ENCODE data around the gene SLC39A6. TPM values are rescaled to one million over a fixed set of nuclear protein-coding genes. Genes with fewer than 3 reads are reported as not detected.
A peak's percentile ranks its signal among the peaks of the same experiment; 100 is the strongest.
"Not testable (repeated sequence)": the region's sequence is repeated elsewhere in the genome, so short reads cannot be mapped to it uniquely, and the experiment has no call there.

The SLC39A6 gene
- total RNA-seq, 1 donor from 2014 or later, result 13.4 TPM

- intact Hi-C loops (cut with micrococcal nuclease), result no loop called here
- no peak for ATAC-seq
- DNase-seq, result no peak
Measured at GRCh38 chr18:36074435-36074834, 54.7 kb downstream of the SLC39A6 start.

- no peak for DNase-seq
- intact Hi-C loops (cut with micrococcal nuclease), result no loop called here
- no peak for ATAC-seq
Measured at GRCh38 chr18:36073676-36074075, 55.5 kb downstream of the SLC39A6 start.

DNA sequence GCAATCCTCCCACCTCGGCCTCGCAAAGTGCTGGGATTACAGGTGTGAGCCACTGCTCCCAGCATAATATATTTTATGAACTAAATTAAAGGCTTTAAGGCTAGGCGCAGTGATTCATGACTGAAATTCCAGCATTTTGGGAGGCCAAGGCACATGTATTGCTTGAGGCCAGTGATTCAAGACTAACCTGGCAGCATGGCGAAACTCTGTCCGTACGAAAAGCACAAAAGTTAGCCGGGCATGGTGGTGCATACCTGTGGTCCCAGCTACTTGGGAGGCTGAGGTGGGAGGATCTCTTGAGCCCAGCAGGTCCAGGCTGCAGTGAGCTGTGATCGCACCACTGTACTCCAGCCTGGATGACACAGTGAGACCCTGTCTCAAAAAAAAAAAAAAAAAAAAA, 56.7 kb downstream of the SLC39A6 start:
- ATAC-seq; DNase-seq; intact Hi-C loops (cut with micrococcal nuclease): not testable (repeated sequence)

- DNase-seq, result peak; percentile 99
- ATAC-seq, result peak; percentile 98
- intact Hi-C loops (cut with micrococcal nuclease), result no loop called here
Measured at GRCh38 chr18:36067055-36067957, 61.8 kb downstream of the SLC39A6 start, which contains the start of gene RPRD1A. Gene RPRD1A, minus strand, starts transcription at chr18:36067559. Its CDS starts 155 bp downstream, at chr18:36067404.

- ATAC-seq (no peak), DNase-seq (no peak)
- intact Hi-C loops (cut with micrococcal nuclease), result no loop called here
Measured at GRCh38 chr18:36066686-36067054, 62.5 kb downstream of the SLC39A6 start.

- ATAC-seq (no peak), DNase-seq (no peak)
- intact Hi-C loops (cut with micrococcal nuclease), result no loop called here
Measured at GRCh38 chr18:36066001-36066400, 63.1 kb downstream of the SLC39A6 start.

GRCh38 chr18:36064809-36065079, 64.4 kb downstream of the SLC39A6 start:
- DNase-seq; intact Hi-C loops (cut with micrococcal nuclease); ATAC-seq: not testable (repeated sequence)

- ATAC-seq (no peak), DNase-seq (peak; percentile 23)
- intact Hi-C loops (cut with micrococcal nuclease), result no loop called here
Measured at GRCh38 chr18:36064027-36064808, 64.9 kb downstream of the SLC39A6 start.

DNA sequence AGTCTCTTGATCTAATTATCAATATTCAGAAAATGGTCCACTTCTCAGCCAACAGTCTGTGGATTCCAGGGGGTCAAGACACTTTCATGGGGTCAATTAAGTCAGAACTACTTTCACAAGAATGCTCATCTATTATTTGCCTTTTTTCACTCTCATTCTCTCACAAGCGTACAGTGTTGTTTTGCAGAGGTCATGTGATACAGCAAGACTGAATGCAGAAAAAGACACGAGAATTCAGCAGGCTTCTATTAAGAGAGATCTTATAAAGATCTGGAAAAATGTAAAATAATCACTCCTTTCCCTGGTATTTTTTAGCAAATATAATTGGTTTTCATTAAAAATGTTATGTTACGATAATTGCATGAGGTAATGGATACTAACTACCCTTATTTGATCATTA, 70.5 kb downstream of the SLC39A6 start:
- intact Hi-C loops (cut with micrococcal nuclease), result no loop called here
- ATAC-seq, result no peak
- DNase-seq, result no peak

Other genes starting within 250 kb of the SLC39A6 start
- gene RPRD1A, start 61.8 kb downstream of the SLC39A6 start, total RNA-seq, result 57.4 TPM
- gene ELP2, start 559 bp upstream of the SLC39A6 start, total RNA-seq, result 59.5 TPM
- 0.27 TPM for gene MOCOS, start 58.2 kb upstream of the SLC39A6 start, total RNA-seq
- gene FHOD3, start 168.4 kb upstream of the SLC39A6 start, total RNA-seq, result 347 TPM

All from left ventricle myocardium superior (tissue), 1 donor.